Measurements from ENCODE around the gene SIDT1.

SIDT1 gene

GRCh38 chr3:113601240-113601639 is 68.9 kb downstream of the SIDT1 start:
- H3K36me3 ChIP-seq (ENCODE audit: control insufficient read depth, insufficient read depth, low read length): no peaks in the 10 kb centered on the region
- H3K9me3 ChIP-seq (ENCODE audit: control insufficient read depth, insufficient read depth, low read length): no peaks in the 10 kb centered on the region
- peaks cover 2% of the 10 kb centered on the region for H3K27me3 ChIP-seq (ENCODE audit: control insufficient read depth, insufficient read depth, low read length)
- no peak overlapping the region for H3K4me3 ChIP-seq (ENCODE audit: low read depth, low read length)
- no peak overlapping the region for H3K9ac ChIP-seq (ENCODE audit: low read depth, low read length)
- H3K4me1 ChIP-seq (ENCODE audit: control insufficient read depth, insufficient read depth, low read length): peaks cover 3% of the 10 kb centered on the region

- Histone ChIP-seq H3K9ac (ENCODE audit: low read depth, low read length) (no peak overlapping the region), H3K36me3 (ENCODE audit: control insufficient read depth, insufficient read depth, low read length) (no peaks in the 10 kb centered on the region), H3K4me1 (ENCODE audit: control insufficient read depth, insufficient read depth, low read length) (peaks cover 12% of the 10 kb centered on the region), H3K9me3 (ENCODE audit: control insufficient read depth, insufficient read depth, low read length) (no peaks in the 10 kb centered on the region), H3K4me3 (ENCODE audit: low read depth, low read length) (no peak overlapping the region), H3K27me3 (ENCODE audit: control insufficient read depth, insufficient read depth, low read length) (no peaks in the 10 kb centered on the region)
Measured at GRCh38 chr3:113602256-113602655, 69.9 kb downstream of the SIDT1 start.

- Histone ChIP-seq H3K4me1 (ENCODE audit: control insufficient read depth, insufficient read depth, low read length) (peaks cover 15% of the 10 kb centered on the region), H3K9ac (ENCODE audit: low read depth, low read length) (no peak overlapping the region), H3K27me3 (ENCODE audit: control insufficient read depth, insufficient read depth, low read length) (no peaks in the 10 kb centered on the region), H3K9me3 (ENCODE audit: control insufficient read depth, insufficient read depth, low read length) (no peaks in the 10 kb centered on the region), H3K36me3 (ENCODE audit: control insufficient read depth, insufficient read depth, low read length) (no peaks in the 10 kb centered on the region), H3K4me3 (ENCODE audit: low read depth, low read length) (no peak overlapping the region)
Measured at GRCh38 chr3:113602836-113603235, 70.5 kb downstream of the SIDT1 start.

GRCh38 chr3:113606539-113607218 is 74.3 kb downstream of the SIDT1 start:
- no peak overlapping the region for H3K4me3 ChIP-seq (ENCODE audit: low read depth, low read length)
- peaks cover 15% of the 10 kb centered on the region for H3K4me1 ChIP-seq (ENCODE audit: control insufficient read depth, insufficient read depth, low read length)
- no peak overlapping the region for H3K9ac ChIP-seq (ENCODE audit: low read depth, low read length)
- no peaks in the 10 kb centered on the region for H3K27me3 ChIP-seq (ENCODE audit: control insufficient read depth, insufficient read depth, low read length)
- no peaks in the 10 kb centered on the region for H3K36me3 ChIP-seq (ENCODE audit: control insufficient read depth, insufficient read depth, low read length)
- no peaks in the 10 kb centered on the region for H3K9me3 ChIP-seq (ENCODE audit: control insufficient read depth, insufficient read depth, low read length)

GRCh38 chr3:113607219-113607596 is 74.9 kb downstream of the SIDT1 start:
- Histone ChIP-seq H3K36me3 (ENCODE audit: control insufficient read depth, insufficient read depth, low read length) (no peaks in the 10 kb centered on the region), H3K27me3 (ENCODE audit: control insufficient read depth, insufficient read depth, low read length) (no peaks in the 10 kb centered on the region), H3K4me1 (ENCODE audit: control insufficient read depth, insufficient read depth, low read length) (peaks cover 15% of the 10 kb centered on the region), H3K4me3 (ENCODE audit: low read depth, low read length) (no peak overlapping the region), H3K9me3 (ENCODE audit: control insufficient read depth, insufficient read depth, low read length) (no peaks in the 10 kb centered on the region), H3K9ac (ENCODE audit: low read depth, low read length) (no peak overlapping the region)

GRCh38 chr3:113614402-113614801 is 82.0 kb downstream of the SIDT1 start:
- Histone ChIP-seq H3K4me3 (ENCODE audit: low read depth, low read length) (no peak overlapping the region), H3K9me3 (ENCODE audit: control insufficient read depth, insufficient read depth, low read length) (no peaks in the 10 kb centered on the region), H3K36me3 (ENCODE audit: control insufficient read depth, insufficient read depth, low read length) (no peaks in the 10 kb centered on the region), H3K9ac (ENCODE audit: low read depth, low read length) (no peak overlapping the region), H3K4me1 (ENCODE audit: control insufficient read depth, insufficient read depth, low read length) (no peaks in the 10 kb centered on the region), H3K27me3 (ENCODE audit: control insufficient read depth, insufficient read depth, low read length) (no peaks in the 10 kb centered on the region)

- no peaks in the 10 kb centered on the region for H3K27me3 ChIP-seq (ENCODE audit: control insufficient read depth, insufficient read depth, low read length)
- H3K4me3 ChIP-seq (ENCODE audit: low read depth, low read length): no peak overlapping the region
- no peaks in the 10 kb centered on the region for H3K4me1 ChIP-seq (ENCODE audit: control insufficient read depth, insufficient read depth, low read length)
- H3K9ac ChIP-seq (ENCODE audit: low read depth, low read length): no peak overlapping the region
- no peaks in the 10 kb centered on the region for H3K9me3 ChIP-seq (ENCODE audit: control insufficient read depth, insufficient read depth, low read length)
- no peaks in the 10 kb centered on the region for H3K36me3 ChIP-seq (ENCODE audit: control insufficient read depth, insufficient read depth, low read length)
Measured at GRCh38 chr3:113615976-113616375, 83.6 kb downstream of the SIDT1 start.

- no peak overlapping the region for H3K4me3 ChIP-seq (ENCODE audit: low read depth, low read length)
- H3K36me3 ChIP-seq (ENCODE audit: control insufficient read depth, insufficient read depth, low read length): no peaks in the 10 kb centered on the region
- no peaks in the 10 kb centered on the region for H3K4me1 ChIP-seq (ENCODE audit: control insufficient read depth, insufficient read depth, low read length)
- H3K9ac ChIP-seq (ENCODE audit: low read depth, low read length): no peak overlapping the region
- H3K27me3 ChIP-seq (ENCODE audit: control insufficient read depth, insufficient read depth, low read length): no peaks in the 10 kb centered on the region
- H3K9me3 ChIP-seq (ENCODE audit: control insufficient read depth, insufficient read depth, low read length): no peaks in the 10 kb centered on the region
Measured at GRCh38 chr3:113617726-113618125, 85.4 kb downstream of the SIDT1 start.

GRCh38 chr3:113620091-113620490 is 87.7 kb downstream of the SIDT1 start:
- Histone ChIP-seq H3K4me3 (ENCODE audit: low read depth, low read length) (no peak overlapping the region), H3K36me3 (ENCODE audit: control insufficient read depth, insufficient read depth, low read length) (no peaks in the 10 kb centered on the region), H3K27me3 (ENCODE audit: control insufficient read depth, insufficient read depth, low read length) (peaks cover 9% of the 10 kb centered on the region), H3K4me1 (ENCODE audit: control insufficient read depth, insufficient read depth, low read length) (no peaks in the 10 kb centered on the region), H3K9me3 (ENCODE audit: control insufficient read depth, insufficient read depth, low read length) (no peaks in the 10 kb centered on the region), H3K9ac (ENCODE audit: low read depth, low read length) (no peak overlapping the region)

GRCh38 chr3:113623324-113623723 is 91.0 kb downstream of the SIDT1 start:
- Histone ChIP-seq H3K9ac (ENCODE audit: low read depth, low read length) (no peak overlapping the region), H3K27me3 (ENCODE audit: control insufficient read depth, insufficient read depth, low read length) (peaks cover 9% of the 10 kb centered on the region), H3K36me3 (ENCODE audit: control insufficient read depth, insufficient read depth, low read length) (no peaks in the 10 kb centered on the region), H3K4me3 (ENCODE audit: low read depth, low read length) (no peak overlapping the region), H3K9me3 (ENCODE audit: control insufficient read depth, insufficient read depth, low read length) (no peaks in the 10 kb centered on the region), H3K4me1 (ENCODE audit: control insufficient read depth, insufficient read depth, low read length) (no peaks in the 10 kb centered on the region)

- Histone ChIP-seq H3K4me3 (ENCODE audit: low read depth, low read length) (no peak overlapping the region), H3K36me3 (ENCODE audit: control insufficient read depth, insufficient read depth, low read length) (no peaks in the 10 kb centered on the region), H3K9ac (ENCODE audit: low read depth, low read length) (no peak overlapping the region), H3K9me3 (ENCODE audit: control insufficient read depth, insufficient read depth, low read length) (no peaks in the 10 kb centered on the region), H3K27me3 (ENCODE audit: control insufficient read depth, insufficient read depth, low read length) (peaks cover 9% of the 10 kb centered on the region), H3K4me1 (ENCODE audit: control insufficient read depth, insufficient read depth, low read length) (no peaks in the 10 kb centered on the region)
Measured at GRCh38 chr3:113623811-113624210, 91.5 kb downstream of the SIDT1 start.

GRCh38 chr3:113625834-113626233 is 93.5 kb downstream of the SIDT1 start:
- Histone ChIP-seq H3K9me3 (ENCODE audit: control insufficient read depth, insufficient read depth, low read length) (no peaks in the 10 kb centered on the region), H3K4me1 (ENCODE audit: control insufficient read depth, insufficient read depth, low read length) (no peaks in the 10 kb centered on the region), H3K36me3 (ENCODE audit: control insufficient read depth, insufficient read depth, low read length) (no peaks in the 10 kb centered on the region), H3K4me3 (ENCODE audit: low read depth, low read length) (no peak overlapping the region), H3K27me3 (ENCODE audit: control insufficient read depth, insufficient read depth, low read length) (peaks cover 11% of the 10 kb centered on the region), H3K9ac (ENCODE audit: low read depth, low read length) (no peak overlapping the region)
